KMS-11 (cell line): ENCODE measurements around the gene CRISPLD2.
"Not testable (repeated sequence)": the region's sequence is repeated elsewhere in the genome, so short reads cannot be mapped to it uniquely, and the experiment has no call there.

Experiments
- H2AFZ ChIP-seq: fragments of 200-600 bp; sonication (generic); 2 replicates; pipeline ENCODE4 v1.6.1; 2016; ENCODE audit warnings: antibody characterized with exemption, mixed run types, low read depth
- H3K27ac ChIP-seq: fragments of 200-600 bp; sonication (generic); 2 replicates; pipeline ENCODE4 v1.6.1; 2016; ENCODE audit warnings: mild to moderate bottlenecking, mixed run types
- H3K27me3 ChIP-seq: fragments of 200-600 bp; sonication (generic); 2 replicates; pipeline ENCODE4 v1.6.1; 2017; ENCODE audit warnings: mild to moderate bottlenecking, low read depth, mixed run types, moderate library complexity; ENCODE audit not compliant: insufficient read depth
- H3K36me3 ChIP-seq: fragments of 200-600 bp; sonication (generic); 2 replicates; pipeline ENCODE4 v1.6.1; 2017; ENCODE audit warnings: mild to moderate bottlenecking, mixed run types; ENCODE audit not compliant: insufficient read depth
- H3K4me1 ChIP-seq: fragments of 200-600 bp; sonication (generic); 2 replicates; pipeline ENCODE4 v1.6.1; 2016; ENCODE audit warnings: mild to moderate bottlenecking, low read depth, mixed run types; ENCODE audit not compliant: poor library complexity, severe bottlenecking
- H3K4me2 ChIP-seq: fragments of 200-600 bp; sonication (generic); 2 replicates; pipeline ENCODE4 v1.7.0; 2016; ENCODE audit warnings: mild to moderate bottlenecking, mixed run types
- H3K4me3 ChIP-seq: fragments of 200-600 bp; sonication (generic); IDR thresholded peaks from 2 replicates; pipeline ENCODE4 v1.6.1; 2017; ENCODE audit warnings: low read depth, low read length, mixed read lengths; ENCODE audit not compliant: insufficient read depth
- H3K79me2 ChIP-seq: fragments of 200-600 bp; sonication (generic); 2 replicates; pipeline ENCODE4 v1.6.1; 2016; ENCODE audit warnings: low read depth, mixed run types; ENCODE audit not compliant: insufficient read depth
- H3K9ac ChIP-seq: fragments of 200-600 bp; sonication (generic); 2 replicates; pipeline ENCODE4 v1.6.1; 2016; ENCODE audit warnings: mild to moderate bottlenecking, mixed run types
- H4K20me1 ChIP-seq: fragments of 200-600 bp; sonication (generic); 2 replicates; pipeline ENCODE4 v1.6.1; 2016; ENCODE audit warnings: mild to moderate bottlenecking, mixed run types; ENCODE audit not compliant: insufficient read depth
- TF ChIP-seq, protein P1 (sequence below): fragments of 200-600 bp; sonication (generic); conservative IDR thresholded peaks from 2 replicates; pipeline ENCODE4 v1.6.1; 2017; ENCODE audit warnings: low read depth, mild to moderate bottlenecking, antibody characterized with exemption, low read length, moderate library complexity, mixed read lengths

Gene CRISPLD2

DNA sequence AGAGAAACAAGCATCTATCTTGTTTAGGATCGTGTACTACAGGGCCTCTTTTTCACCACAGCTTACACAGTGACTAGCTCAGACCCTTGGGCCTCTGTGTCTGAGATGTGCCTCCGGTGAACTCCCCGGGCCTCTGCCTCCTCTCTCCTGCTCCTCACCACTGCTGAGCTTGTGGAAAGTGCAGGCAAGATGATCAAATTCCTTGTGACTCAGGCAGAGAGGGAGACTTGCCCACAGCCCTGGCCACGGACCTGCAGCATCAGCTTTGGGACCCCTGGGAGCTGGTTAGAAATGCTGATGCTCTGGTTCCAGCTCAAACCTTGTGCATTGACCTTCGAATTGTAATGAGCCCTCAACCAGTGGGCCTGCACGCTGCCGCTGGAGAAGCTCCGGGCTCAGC, 111.7 kb downstream of the CRISPLD2 start:
- Histone ChIP-seq H3K4me3 (no peak overlapping the region), H3K27ac (no peak overlapping the region), H3K4me1 (no peaks in the 10 kb centered on the region), H3K27me3 (peaks cover 84% of the 10 kb centered on the region), H4K20me1 (no peaks in the 10 kb centered on the region), H3K4me2 (no peak overlapping the region), H3K79me2 (no peaks in the 10 kb centered on the region), H3K9ac (no peak overlapping the region), H3K36me3 (no peaks in the 10 kb centered on the region), H2AFZ (no peak overlapping the region)
- TF ChIP-seq, protein P1, sequence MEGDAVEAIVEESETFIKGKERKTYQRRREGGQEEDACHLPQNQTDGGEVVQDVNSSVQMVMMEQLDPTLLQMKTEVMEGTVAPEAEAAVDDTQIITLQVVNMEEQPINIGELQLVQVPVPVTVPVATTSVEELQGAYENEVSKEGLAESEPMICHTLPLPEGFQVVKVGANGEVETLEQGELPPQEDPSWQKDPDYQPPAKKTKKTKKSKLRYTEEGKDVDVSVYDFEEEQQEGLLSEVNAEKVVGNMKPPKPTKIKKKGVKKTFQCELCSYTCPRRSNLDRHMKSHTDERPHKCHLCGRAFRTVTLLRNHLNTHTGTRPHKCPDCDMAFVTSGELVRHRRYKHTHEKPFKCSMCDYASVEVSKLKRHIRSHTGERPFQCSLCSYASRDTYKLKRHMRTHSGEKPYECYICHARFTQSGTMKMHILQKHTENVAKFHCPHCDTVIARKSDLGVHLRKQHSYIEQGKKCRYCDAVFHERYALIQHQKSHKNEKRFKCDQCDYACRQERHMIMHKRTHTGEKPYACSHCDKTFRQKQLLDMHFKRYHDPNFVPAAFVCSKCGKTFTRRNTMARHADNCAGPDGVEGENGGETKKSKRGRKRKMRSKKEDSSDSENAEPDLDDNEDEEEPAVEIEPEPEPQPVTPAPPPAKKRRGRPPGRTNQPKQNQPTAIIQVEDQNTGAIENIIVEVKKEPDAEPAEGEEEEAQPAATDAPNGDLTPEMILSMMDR, result no peak

DNA sequence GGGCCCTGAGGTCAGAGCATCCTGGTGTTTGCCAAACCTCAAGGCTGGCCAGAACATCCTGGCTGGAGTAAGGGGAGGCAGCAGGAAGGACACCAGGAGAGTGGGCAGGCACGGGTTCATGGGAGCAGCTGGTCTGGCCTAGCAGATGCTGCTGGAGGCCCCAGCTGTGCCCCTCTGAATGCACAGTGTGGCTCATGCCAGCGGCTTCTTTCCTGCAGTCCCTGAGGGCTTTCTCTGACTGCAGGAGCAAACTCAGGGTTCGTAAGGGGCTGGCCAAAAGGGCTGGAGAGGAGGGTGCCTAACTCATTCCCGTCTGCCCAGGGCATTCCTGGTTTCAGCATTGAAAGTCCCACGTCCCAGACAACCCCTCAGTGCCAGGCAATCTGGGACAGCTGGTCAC, 112.9 kb downstream of the CRISPLD2 start:
- no peaks in the 10 kb centered on the region for H3K79me2 ChIP-seq
- H3K9ac ChIP-seq, result no peak overlapping the region
- no peaks in the 10 kb centered on the region for H4K20me1 ChIP-seq
- no peak overlapping the region for H3K4me3 ChIP-seq
- no peaks in the 10 kb centered on the region for H3K36me3 ChIP-seq
- H3K27me3 ChIP-seq, result peaks cover 80% of the 10 kb centered on the region
- H3K4me1 ChIP-seq, result no peaks in the 10 kb centered on the region
- no peak overlapping the region for H3K4me2 ChIP-seq
- H3K27ac ChIP-seq, result no peak overlapping the region
- TF ChIP-seq, protein P1, result no peak
- H2AFZ ChIP-seq, result no peak overlapping the region

DNA sequence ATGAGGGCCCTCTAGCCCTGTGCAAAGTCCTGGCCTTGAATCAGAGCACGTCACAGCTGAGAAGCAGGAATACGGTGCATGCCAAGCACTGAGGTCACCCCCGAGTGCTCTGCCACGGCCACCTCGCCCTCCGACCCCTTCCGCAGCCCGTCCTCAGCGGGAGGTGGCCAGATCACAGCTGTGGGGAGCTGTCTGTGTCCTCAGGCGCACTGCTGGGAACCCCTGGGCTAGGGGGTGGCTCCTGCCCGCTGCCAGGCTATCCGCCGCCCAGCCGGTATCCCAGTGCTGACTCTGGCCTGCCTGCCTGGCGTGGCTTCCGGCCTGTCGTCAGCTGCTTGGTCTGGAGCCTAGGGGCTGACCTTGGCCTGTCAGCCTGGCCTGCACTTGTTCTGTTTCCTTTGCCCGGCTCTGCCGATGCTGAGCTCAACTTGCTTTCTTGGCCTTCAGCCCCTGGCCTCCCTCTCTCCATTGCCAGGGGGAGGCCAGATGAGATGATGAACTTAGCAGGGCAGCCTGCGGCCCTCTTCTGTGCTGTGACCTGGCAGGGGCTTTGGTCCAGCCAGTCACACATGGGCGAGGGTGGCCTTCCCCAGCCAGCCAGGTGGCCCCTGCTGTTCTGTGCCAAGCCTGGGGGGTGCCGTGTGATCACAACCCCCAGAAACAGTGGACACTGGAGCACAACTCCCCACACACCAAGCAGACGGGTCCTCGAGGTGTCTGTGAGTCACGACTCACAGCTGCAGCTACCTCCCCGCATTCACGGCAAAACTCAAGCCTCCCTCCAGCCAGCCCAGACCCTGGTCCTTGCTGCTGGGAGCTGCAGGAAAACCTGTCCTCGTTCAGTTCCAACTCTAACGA, 114.2 kb downstream of the CRISPLD2 start:
- no peak overlapping the region for H3K27ac ChIP-seq
- TF ChIP-seq, protein P1, result no peak
- no peaks in the 10 kb centered on the region for H3K79me2 ChIP-seq
- H4K20me1 ChIP-seq, result no peaks in the 10 kb centered on the region
- H2AFZ ChIP-seq, result no peak overlapping the region
- H3K36me3 ChIP-seq, result no peaks in the 10 kb centered on the region
- H3K27me3 ChIP-seq, result peaks cover 79% of the 10 kb centered on the region
- H3K4me3 ChIP-seq, result no peak overlapping the region
- no peaks in the 10 kb centered on the region for H3K4me1 ChIP-seq
- H3K9ac ChIP-seq, result no peak overlapping the region
- H3K4me2 ChIP-seq, result no peak overlapping the region

GRCh38 chr16:84937196-84938005, 117.6 kb downstream of the CRISPLD2 start:
- Histone ChIP-seq H3K27ac (no peak overlapping the region), H3K4me3 (no peak overlapping the region), H3K79me2 (no peaks in the 10 kb centered on the region), H4K20me1 (no peaks in the 10 kb centered on the region), H3K4me2 (no peak overlapping the region), H2AFZ (no peak overlapping the region), H3K36me3 (no peaks in the 10 kb centered on the region), H3K4me1 (no peaks in the 10 kb centered on the region), H3K9ac (no peak overlapping the region), H3K27me3 (peaks cover 86% of the 10 kb centered on the region)
- TF ChIP-seq, protein P1, result no peak

- H3K36me3 ChIP-seq, H2AFZ ChIP-seq, H4K20me1 ChIP-seq, H3K4me2 ChIP-seq, H3K4me3 ChIP-seq, H3K9ac ChIP-seq, H3K27ac ChIP-seq, H3K4me1 ChIP-seq, H3K79me2 ChIP-seq: not testable (repeated sequence)
- H3K27me3 ChIP-seq, result peaks cover 79% of the 10 kb centered on the region
These were observed 118.8 kb downstream of the CRISPLD2 start for GRCh38 chr16:84938616-84939015.
